KMS-11 (cell line): ENCODE data around the gene DCBLD2.

Experiments used
- H2AFZ ChIP-seq: fragments of 200-600 bp; sonication (generic); 2 replicates; pipeline ENCODE4 v1.6.1; 2016; ENCODE audit warnings: antibody characterized with exemption, mixed run types, low read depth
- H3K27ac ChIP-seq: fragments of 200-600 bp; sonication (generic); 2 replicates; pipeline ENCODE4 v1.6.1; 2016; ENCODE audit warnings: mild to moderate bottlenecking, mixed run types
- H3K27me3 ChIP-seq: fragments of 200-600 bp; sonication (generic); 2 replicates; pipeline ENCODE4 v1.6.1; 2017; ENCODE audit warnings: mild to moderate bottlenecking, low read depth, mixed run types, moderate library complexity; ENCODE audit not compliant: insufficient read depth
- H3K36me3 ChIP-seq: fragments of 200-600 bp; sonication (generic); 2 replicates; pipeline ENCODE4 v1.6.1; 2017; ENCODE audit warnings: mild to moderate bottlenecking, mixed run types; ENCODE audit not compliant: insufficient read depth
- H3K4me1 ChIP-seq: fragments of 200-600 bp; sonication (generic); 2 replicates; pipeline ENCODE4 v1.6.1; 2016; ENCODE audit warnings: mild to moderate bottlenecking, low read depth, mixed run types; ENCODE audit not compliant: poor library complexity, severe bottlenecking
- H3K4me2 ChIP-seq: fragments of 200-600 bp; sonication (generic); 2 replicates; pipeline ENCODE4 v1.7.0; 2016; ENCODE audit warnings: mild to moderate bottlenecking, mixed run types
- H3K4me3 ChIP-seq: fragments of 200-600 bp; sonication (generic); IDR thresholded peaks from 2 replicates; pipeline ENCODE4 v1.6.1; 2017; ENCODE audit warnings: low read depth, low read length, mixed read lengths; ENCODE audit not compliant: insufficient read depth
- H3K79me2 ChIP-seq: fragments of 200-600 bp; sonication (generic); 2 replicates; pipeline ENCODE4 v1.6.1; 2016; ENCODE audit warnings: low read depth, mixed run types; ENCODE audit not compliant: insufficient read depth
- H3K9ac ChIP-seq: fragments of 200-600 bp; sonication (generic); 2 replicates; pipeline ENCODE4 v1.6.1; 2016; ENCODE audit warnings: mild to moderate bottlenecking, mixed run types
- H4K20me1 ChIP-seq: fragments of 200-600 bp; sonication (generic); 2 replicates; pipeline ENCODE4 v1.6.1; 2016; ENCODE audit warnings: mild to moderate bottlenecking, mixed run types; ENCODE audit not compliant: insufficient read depth
- CTCF ChIP-seq: fragments of 200-600 bp; sonication (generic); conservative IDR thresholded peaks from 2 replicates; pipeline ENCODE4 v1.6.1; 2017; ENCODE audit warnings: low read depth, mild to moderate bottlenecking, antibody characterized with exemption, low read length, moderate library complexity, mixed read lengths

DCBLD2 gene

GRCh38 chr3:98897701-98898100 lies 3.8 kb downstream of the DCBLD2 start:
- no peak overlapping the region for H3K4me3 ChIP-seq
- H3K27me3 ChIP-seq = no peaks in the 10 kb centered on the region
- H3K27ac ChIP-seq = no peak overlapping the region
- no peak for TF ChIP-seq CTCF
- no peak overlapping the region for H3K4me2 ChIP-seq
- no peaks in the 10 kb centered on the region for H3K36me3 ChIP-seq
- no peaks in the 10 kb centered on the region for H4K20me1 ChIP-seq
- H3K4me1 ChIP-seq = peaks cover 3% of the 10 kb centered on the region
- H3K79me2 ChIP-seq = no peaks in the 10 kb centered on the region
- H2AFZ ChIP-seq = no peak overlapping the region
- no peak overlapping the region for H3K9ac ChIP-seq

- Histone ChIP-seq H3K4me1 (no peaks in the 10 kb centered on the region), H4K20me1 (no peaks in the 10 kb centered on the region), H3K4me3 (no peak overlapping the region), H3K79me2 (no peaks in the 10 kb centered on the region), H3K36me3 (no peaks in the 10 kb centered on the region), H3K9ac (no peak overlapping the region), H3K27ac (no peak overlapping the region), H2AFZ (no peak overlapping the region), H3K4me2 (no peak overlapping the region), H3K27me3 (no peaks in the 10 kb centered on the region)
- no peak for TF ChIP-seq CTCF
Observed at GRCh38 chr3:98894791-98895576, 6.5 kb downstream of the DCBLD2 start.

- Histone ChIP-seq H3K36me3 (no peaks in the 10 kb centered on the region), H3K79me2 (no peaks in the 10 kb centered on the region), H3K4me1 (no peaks in the 10 kb centered on the region), H3K4me2 (no peak overlapping the region), H3K27me3 (no peaks in the 10 kb centered on the region), H2AFZ (no peak overlapping the region), H3K4me3 (no peak overlapping the region), H4K20me1 (no peaks in the 10 kb centered on the region), H3K27ac (no peak overlapping the region), H3K9ac (no peak overlapping the region)
- TF ChIP-seq CTCF = no peak
Observed at GRCh38 chr3:98893740-98894139, 7.8 kb downstream of the DCBLD2 start.

GRCh38 chr3:98892263-98892662 lies 9.2 kb downstream of the DCBLD2 start:
- Histone ChIP-seq H4K20me1 (no peaks in the 10 kb centered on the region), H3K4me1 (no peaks in the 10 kb centered on the region), H2AFZ (no peak overlapping the region), H3K9ac (no peak overlapping the region), H3K27ac (no peak overlapping the region), H3K4me2 (no peak overlapping the region), H3K36me3 (no peaks in the 10 kb centered on the region), H3K4me3 (no peak overlapping the region), H3K27me3 (no peaks in the 10 kb centered on the region), H3K79me2 (no peaks in the 10 kb centered on the region)
- TF ChIP-seq CTCF = no peak
